Brain microvascular endothelial cell (primary cell): ENCODE data around the gene WDHD1.
A peak's percentile ranks its signal among the peaks of the same experiment; 100 is the strongest.

ENCODE experiments used
- DNase-seq: peaks from one replicate; pipeline ENCODE4 v3.0.0-alpha.2; 2020
- H3K27ac ChIP-seq: fragments of 250-450 bp; sonication (Bioruptor Pico); 2 replicates; pipeline ENCODE4 v1.5.1; 2020; ENCODE audit warnings: mild to moderate bottlenecking, moderate library complexity
- H3K27me3 ChIP-seq: fragments of 250-450 bp; sonication (Bioruptor Pico); replicated peaks from 2 replicates; pipeline ENCODE4 v1.5.1; 2020; ENCODE audit warnings: mild to moderate bottlenecking
- H3K36me3 ChIP-seq: fragments of 250-450 bp; sonication (Bioruptor Pico); replicated peaks from 2 replicates; pipeline ENCODE4 v1.5.1; 2020; ENCODE audit warnings: mild to moderate bottlenecking
- H3K4me3 ChIP-seq: 2 replicates; pipeline ENCODE4 v1.5.1; 2011; ENCODE audit warnings: low read depth, mild to moderate bottlenecking, control low read depth, low read length, moderate library complexity
- CTCF ChIP-seq: IDR thresholded peaks from 2 replicates; pipeline ENCODE4 v1.5.1; 2011; ENCODE audit warnings: low read depth, mild to moderate bottlenecking, moderate library complexity, low read length, control low read depth, inconsistent platforms; ENCODE audit errors: missing control alignments
- in situ Hi-C: cut with HindIII; loops from 2 replicates; pipeline ENCODE4 v1.10.0; 2017; ENCODE audit warnings: low sequenced_read_pairs, low pct_ligation_motif_present

Gene WDHD1

GRCh38 chr14:54944737-54945391 lies 82.0 kb downstream of the WDHD1 start:
- no peak for DNase-seq
- in situ Hi-C loops, result no loop called here
- H3K27ac ChIP-seq, result no peak overlapping the region
- TF ChIP-seq CTCF, result no peak
- H3K27me3 ChIP-seq, result no peaks in the 10 kb centered on the region
- no peaks in the 10 kb centered on the region for H3K36me3 ChIP-seq
- H3K4me3 ChIP-seq, result no peak overlapping the region

- in situ Hi-C loops, result no loop called here
- no peaks in the 10 kb centered on the region for H3K27me3 ChIP-seq
- no peak for TF ChIP-seq CTCF
- DNase-seq, result no peak
- no peaks in the 10 kb centered on the region for H3K36me3 ChIP-seq
- no peak overlapping the region for H3K4me3 ChIP-seq
- no peak overlapping the region for H3K27ac ChIP-seq
Measured at GRCh38 chr14:54942913-54943312, 84.0 kb downstream of the WDHD1 start.

- no peak overlapping the region for H3K27ac ChIP-seq
- H3K27me3 ChIP-seq, result no peaks in the 10 kb centered on the region
- no peak overlapping the region for H3K4me3 ChIP-seq
- DNase-seq, result no peak
- TF ChIP-seq CTCF, result no peak
- no peaks in the 10 kb centered on the region for H3K36me3 ChIP-seq
- in situ Hi-C loops, result no loop called here
Measured at GRCh38 chr14:54936816-54937215, 90.1 kb downstream of the WDHD1 start.

- no peak overlapping the region for H3K27ac ChIP-seq
- no peaks in the 10 kb centered on the region for H3K27me3 ChIP-seq
- TF ChIP-seq CTCF, result no peak
- in situ Hi-C loops, result no loop called here
- no peak overlapping the region for H3K4me3 ChIP-seq
- DNase-seq, result peak; percentile 11
- H3K36me3 ChIP-seq, result no peaks in the 10 kb centered on the region
Measured at GRCh38 chr14:54935958-54936357, 90.9 kb downstream of the WDHD1 start.

- no peak for TF ChIP-seq CTCF
- Histone ChIP-seq H3K4me3 (no peak overlapping the region), H3K36me3 (no peaks in the 10 kb centered on the region), H3K27me3 (no peaks in the 10 kb centered on the region), H3K27ac (no peak overlapping the region)
- DNase-seq, result no peak
- in situ Hi-C loops, result no loop called here
Measured at GRCh38 chr14:54935100-54935499, 91.8 kb downstream of the WDHD1 start.

- H3K27me3 ChIP-seq, result no peaks in the 10 kb centered on the region
- H3K27ac ChIP-seq, result no peak overlapping the region
- DNase-seq, result no peak
- in situ Hi-C loops, result no loop called here
- no peaks in the 10 kb centered on the region for H3K36me3 ChIP-seq
- no peak overlapping the region for H3K4me3 ChIP-seq
- TF ChIP-seq CTCF, result no peak
Measured at GRCh38 chr14:54933006-54933405, 93.9 kb downstream of the WDHD1 start.
